CD4-positive, alpha-beta T cell (primary cell): ENCODE data around the gene ZNF423. TPM values are rescaled to one million over a fixed set of nuclear protein-coding genes. Genes with fewer than 3 reads are reported as not detected.

Experiments used
- ATAC-seq: fragments of 200-7000 bp; cut with Tn5 transposase; one replicate; pipeline ENCODE4 v1.10.0; 2022; ENCODE audit warnings: mild to moderate bottlenecking; ENCODE audit not compliant: poor library complexity
- CTCF ChIA-PET: fragments of 350-600 bp; sonication (Branson Sonifier 250); formaldehyde crosslinking; loops from one replicate; lab custom pipeline; 2021; ENCODE audit warnings: antibody characterized with exemption, inconsistent platforms; lab: Charles Lee
- POLR2A ChIA-PET: fragments of 350-600 bp; sonication (Branson Sonifier 250); formaldehyde crosslinking; loops from one replicate; lab custom pipeline; 2021; ENCODE audit warnings: antibody characterized with exemption, inconsistent platforms; lab: Charles Lee
- DNase-seq, 14 experiments: peaks; one replicate each; pipeline ENCODE4 v3.0.0-alpha.2; 2013 to 2020; ENCODE audit warnings: mixed read lengths in 2 of 14
- H3K27ac ChIP-seq, 2 donors: one replicate each; pipeline versions ENCODE4 v1.5.1 to v1.7.0; 2013; ENCODE audit warnings: low read length in 2 of 2, low read depth in 1 of 2, mild to moderate bottlenecking in 1 of 2
- H3K27me3 ChIP-seq, 2 experiments: 1 replicate in 1 of 2; 2 replicates in 1 of 2; pipeline versions ENCODE4 v1.6.1 to v1.7.0; 2013; ENCODE audit warnings: low read length in 2 of 2, control low read depth in 1 of 2, mild to moderate bottlenecking in 1 of 2, moderate library complexity in 1 of 2; ENCODE audit not compliant: insufficient read depth in 2 of 2, control insufficient read depth in 1 of 2
- H3K36me3 ChIP-seq: one replicate; pipeline ENCODE4 v1.6.1; 2013; ENCODE audit warnings: low read length, control low read depth; ENCODE audit not compliant: insufficient read depth
- H3K4me1 ChIP-seq: one replicate; pipeline ENCODE4 v1.6.1; 2013; ENCODE audit warnings: low read length, control low read depth; ENCODE audit not compliant: insufficient read depth
- H3K4me3 ChIP-seq: one replicate; pipeline ENCODE4 v1.5.1; 2013; ENCODE audit warnings: mild to moderate bottlenecking, low read length, moderate library complexity
- H3K9me3 ChIP-seq, 2 experiments: 1 replicate in 1 of 2; 2 replicates in 1 of 2; pipeline versions ENCODE4 v1.6.1 to v1.7.0; 2013; ENCODE audit warnings: low read length in 2 of 2, mild to moderate bottlenecking in 2 of 2, control low read depth in 1 of 2, moderate library complexity in 1 of 2; ENCODE audit not compliant: control insufficient read depth in 1 of 2, insufficient read depth in 1 of 2
- H3K27ac Mint-ChIP-seq: one replicate; pipeline ENCODE4 v1.8.0; 2020; ENCODE audit warnings: mixed read lengths
- H3K27me3 Mint-ChIP-seq: one replicate; pipeline ENCODE4 v1.8.0; 2021; ENCODE audit warnings: mixed read lengths
- H3K36me3 Mint-ChIP-seq: one replicate; pipeline ENCODE4 v1.8.0; 2021; ENCODE audit warnings: low read depth, mixed read lengths
- H3K4me1 Mint-ChIP-seq: one replicate; pipeline ENCODE4 v1.8.0; 2021; ENCODE audit warnings: low read depth, mixed read lengths
- H3K4me3 Mint-ChIP-seq: one replicate; pipeline ENCODE4 v1.8.0; 2020; ENCODE audit warnings: mild to moderate bottlenecking, mixed read lengths
- H3K9me3 Mint-ChIP-seq: one replicate; pipeline ENCODE4 v1.8.0; 2020; ENCODE audit warnings: mixed read lengths
- CTCF ChIP-seq: fragments of 200-600 bp; IDR thresholded peaks from one replicate; pipeline ENCODE4 v1.8.0; 2022; ENCODE audit warnings: antibody characterized with exemption, mild to moderate bottlenecking
- intact Hi-C, 2 experiments: fragments of 100-400 bp; cut with DNase I in 1 of 2; cut with micrococcal nuclease in 1 of 2; formaldehyde crosslinking; loops; one replicate each; pipeline versions ENCODE4 v1.15.1 to v1.9.0; 2023 to 2025; cut with DNase I, micrococcal nuclease
- total RNA-seq, 174 experiments: library from RNA in 2 of 174; stranded (reverse) in 2 of 174; gene quantifications; one replicate each; pipeline ENCODE4 v1.2.3 and lab custom pipeline; 2021 to 2026

ZNF423 gene
- total RNA-seq, 2 experiments from 2014 or later = not detected

GRCh38 chr16:49664221-49665215 is 191.4 kb downstream of the ZNF423 start:
- Mint-ChIP-seq H3K27ac (no peak overlapping the region), H3K4me1 (no peaks in the 10 kb centered on the region), H3K4me3 (no peak overlapping the region), H3K36me3 (no peaks in the 10 kb centered on the region), H3K9me3 (no peaks in the 10 kb centered on the region), H3K27me3 (no peaks in the 10 kb centered on the region)
- intact Hi-C loops = no loop called here
- ChIA-PET POLR2A (no interaction called here), CTCF (no interaction called here)
- ATAC-seq (no peak), DNase-seq (no peak)
- Histone ChIP-seq H3K4me1 (no peaks in the 10 kb centered on the region), H3K27ac (no peak overlapping the region), H3K36me3 (no peaks in the 10 kb centered on the region), H3K9me3 (no peaks in the 10 kb centered on the region), H3K4me3 (no peak overlapping the region), H3K27me3 (no peaks in the 10 kb centered on the region)
- no peak for TF ChIP-seq CTCF

DNA sequence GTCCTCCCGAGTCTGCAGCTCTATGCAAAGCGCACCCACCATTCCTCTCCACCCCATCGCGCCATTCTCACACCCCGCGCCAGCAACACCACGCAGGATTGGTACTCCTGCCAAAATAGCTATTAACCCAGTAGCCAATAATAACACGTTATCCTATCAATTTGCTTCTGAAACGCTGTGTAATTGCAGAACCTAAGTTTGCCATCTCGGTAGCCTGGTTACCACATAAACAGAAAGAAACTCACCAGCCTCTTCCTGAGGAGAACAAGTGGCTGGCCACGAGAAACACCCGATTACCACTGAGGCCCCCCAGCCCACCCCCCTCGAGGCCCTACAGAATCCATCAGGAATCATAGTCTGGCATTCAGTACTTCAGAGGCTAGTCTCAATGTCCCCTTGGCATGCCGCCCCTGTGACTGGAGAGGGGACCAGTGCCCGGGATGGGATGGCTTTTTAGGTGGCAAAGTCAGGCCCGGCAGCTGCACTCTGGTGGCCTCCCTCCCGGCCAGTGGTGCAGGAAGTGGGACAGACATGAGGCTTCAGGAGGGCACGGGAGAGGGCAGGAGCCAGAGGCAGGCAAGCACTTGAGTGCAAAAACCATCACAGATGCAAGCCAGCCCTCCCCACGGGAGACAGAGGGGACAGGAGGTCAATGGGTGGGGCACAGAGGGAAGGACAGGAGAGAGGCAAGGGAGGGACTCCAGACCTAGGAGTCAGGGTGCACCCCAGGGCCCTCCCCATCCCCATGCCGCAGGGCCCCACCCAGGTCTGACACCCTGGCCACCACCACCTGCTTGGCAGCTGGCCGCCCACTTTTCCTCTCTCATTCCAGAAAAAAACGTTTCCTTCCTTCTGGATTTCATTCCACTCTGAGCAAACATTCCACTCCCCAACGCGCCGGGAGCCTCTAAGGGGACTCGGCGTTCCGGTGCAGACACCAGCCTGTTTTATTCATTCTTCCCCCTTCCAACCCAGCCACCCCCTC is 192.5 kb downstream of the ZNF423 start:
- ATAC-seq (no peak), DNase-seq (no peak)
- Histone ChIP-seq H3K4me3 (no peak overlapping the region), H3K36me3 (no peaks in the 10 kb centered on the region), H3K27ac (no peak overlapping the region), H3K27me3 (no peaks in the 10 kb centered on the region), H3K9me3 (no peaks in the 10 kb centered on the region), H3K4me1 (no peaks in the 10 kb centered on the region)
- intact Hi-C loops = no loop called here
- no peak overlapping the region for H3K27ac Mint-ChIP-seq
- TF ChIP-seq CTCF = no peak
- no peaks in the 10 kb centered on the region for H3K27me3 Mint-ChIP-seq
- H3K9me3 Mint-ChIP-seq = no peaks in the 10 kb centered on the region
- H3K4me3 Mint-ChIP-seq = no peak overlapping the region
- H3K4me1 Mint-ChIP-seq = no peaks in the 10 kb centered on the region
- no peaks in the 10 kb centered on the region for H3K36me3 Mint-ChIP-seq
- POLR2A ChIA-PET = no interaction called here
- CTCF ChIA-PET = no interaction called here

- no peak for ATAC-seq
- Mint-ChIP-seq H3K27ac (no peak overlapping the region), H3K4me1 (no peaks in the 10 kb centered on the region), H3K9me3 (no peaks in the 10 kb centered on the region), H3K27me3 (peaks cover 6% of the 10 kb centered on the region), H3K36me3 (no peaks in the 10 kb centered on the region), H3K4me3 (no peak overlapping the region)
- DNase-seq = no peak
- H3K27me3 ChIP-seq = no peaks in the 10 kb centered on the region
- no peak overlapping the region for H3K4me3 ChIP-seq
- ChIA-PET POLR2A (no interaction called here), CTCF (no interaction called here)
- intact Hi-C loops = no loop called here
- no peaks in the 10 kb centered on the region for H3K4me1 ChIP-seq
- no peaks in the 10 kb centered on the region for H3K9me3 ChIP-seq
- no peak for TF ChIP-seq CTCF
- H3K36me3 ChIP-seq = no peaks in the 10 kb centered on the region
- H3K27ac ChIP-seq = no peak overlapping the region
Measured at GRCh38 chr16:49662569-49662968, 193.3 kb downstream of the ZNF423 start.
